IPS-20b (cell line): Measurements from ENCODE around the gene ADTRP.

Experiments
- H3K27ac ChIP-seq: one replicate; pipeline ENCODE4 v1.5.1; 2013; ENCODE audit warnings: low read length
- H3K27me3 ChIP-seq: 2 replicates; pipeline ENCODE4 v1.6.1; 2013; ENCODE audit warnings: mild to moderate bottlenecking, low read length, inconsistent platforms; ENCODE audit not compliant: insufficient read depth
- H3K36me3 ChIP-seq: 2 replicates; pipeline ENCODE4 v1.6.1; 2013; ENCODE audit warnings: low read depth, mild to moderate bottlenecking, inconsistent platforms, low read length, moderate library complexity; ENCODE audit not compliant: insufficient read depth
- H3K4me1 ChIP-seq: 2 replicates; pipeline ENCODE4 v1.6.1; 2013; ENCODE audit warnings: mild to moderate bottlenecking, control low read depth, inconsistent platforms, low read length, moderate library complexity; ENCODE audit not compliant: insufficient read depth
- H3K4me3 ChIP-seq: 2 replicates; pipeline ENCODE4 v1.5.1; 2013; ENCODE audit warnings: mild to moderate bottlenecking, low read length, inconsistent platforms
- H3K9ac ChIP-seq: 2 replicates; pipeline ENCODE4 v1.6.1; 2013; ENCODE audit warnings: low read depth, mild to moderate bottlenecking, inconsistent platforms, low read length, moderate library complexity
- H3K9me3 ChIP-seq: 2 replicates; pipeline ENCODE4 v1.6.1; 2013; ENCODE audit warnings: mild to moderate bottlenecking, low read depth, low read length, inconsistent platforms; ENCODE audit not compliant: insufficient read depth

ADTRP gene

DNA sequence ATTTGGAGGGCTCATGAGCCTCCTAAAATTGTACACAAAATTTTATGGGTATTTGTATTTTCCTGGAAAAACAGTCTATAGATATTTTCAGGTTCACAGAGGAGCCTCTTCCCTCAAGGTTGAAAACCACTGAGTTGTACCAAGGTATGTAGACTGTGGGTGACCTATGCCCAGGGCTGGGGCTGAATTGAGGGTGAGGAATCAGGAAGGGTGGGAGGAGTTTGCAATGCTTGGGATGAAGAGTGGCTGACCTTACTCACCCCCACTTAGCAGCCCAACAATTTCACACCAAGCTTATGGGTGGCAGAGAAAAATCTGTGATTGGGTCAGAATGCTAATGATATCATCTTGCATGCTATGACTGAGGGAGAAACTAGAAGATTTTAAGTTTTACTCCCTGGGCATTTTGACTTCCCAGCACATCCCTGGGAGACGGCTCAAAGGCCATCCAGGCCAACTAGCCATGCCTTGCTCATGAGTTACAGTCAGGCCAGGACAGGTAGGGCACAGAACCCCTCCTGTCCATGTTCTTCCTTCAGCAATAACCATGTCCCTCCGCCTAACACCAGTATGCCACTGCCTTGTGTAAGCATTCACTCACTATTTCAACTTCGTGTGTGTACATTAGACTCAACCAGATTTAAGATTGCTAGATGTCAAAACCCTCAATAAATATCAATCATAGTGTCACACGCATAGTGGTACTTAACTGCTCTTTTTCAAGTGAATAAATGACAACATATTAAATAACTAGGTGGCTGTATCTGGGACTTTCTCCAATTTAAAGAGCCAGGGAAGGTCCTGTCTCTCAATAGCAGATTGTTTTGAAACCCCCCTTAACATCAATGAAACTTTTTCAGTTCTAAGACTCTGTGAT lies 16.6 kb downstream of the ADTRP start:
- no peak overlapping the region for H3K9ac ChIP-seq
- no peaks in the 10 kb centered on the region for H3K9me3 ChIP-seq
- no peak overlapping the region for H3K27ac ChIP-seq
- peaks cover 13% of the 10 kb centered on the region; the same call in 1 of the 2 replicates for H3K4me1 ChIP-seq
- no peak overlapping the region for H3K4me3 ChIP-seq
- no peaks in the 10 kb centered on the region for H3K36me3 ChIP-seq
- H3K27me3 ChIP-seq, result no peaks in the 10 kb centered on the region

DNA sequence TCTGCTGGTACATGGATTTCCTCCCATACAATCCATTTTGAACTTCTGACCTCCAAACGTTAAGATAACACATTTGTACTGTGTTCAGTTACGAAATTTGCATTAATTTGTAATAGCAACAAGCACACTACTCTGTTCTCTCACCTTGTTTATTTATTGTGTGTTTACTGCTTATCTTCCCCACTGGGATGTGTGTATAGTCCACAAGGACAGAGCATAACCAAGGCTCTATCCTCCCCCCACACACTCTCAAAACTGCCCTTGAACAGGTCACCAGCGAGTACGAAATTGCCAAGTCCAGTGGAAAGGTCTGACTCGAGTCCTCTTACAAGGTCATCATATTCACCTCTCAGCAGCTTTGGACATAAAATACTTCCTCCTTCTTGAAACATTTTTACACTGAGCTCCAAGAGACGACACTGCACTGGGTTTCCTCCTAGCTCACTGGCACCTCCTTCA lies 18.6 kb downstream of the ADTRP start:
- Histone ChIP-seq H3K36me3 (no peaks in the 10 kb centered on the region), H3K27me3 (no peaks in the 10 kb centered on the region), H3K4me3 (no peak overlapping the region), H3K4me1 (peaks cover 2% of the 10 kb centered on the region; the same call in 1 of the 2 replicates), H3K9ac (no peak overlapping the region), H3K27ac (no peak overlapping the region), H3K9me3 (no peaks in the 10 kb centered on the region)

DNA sequence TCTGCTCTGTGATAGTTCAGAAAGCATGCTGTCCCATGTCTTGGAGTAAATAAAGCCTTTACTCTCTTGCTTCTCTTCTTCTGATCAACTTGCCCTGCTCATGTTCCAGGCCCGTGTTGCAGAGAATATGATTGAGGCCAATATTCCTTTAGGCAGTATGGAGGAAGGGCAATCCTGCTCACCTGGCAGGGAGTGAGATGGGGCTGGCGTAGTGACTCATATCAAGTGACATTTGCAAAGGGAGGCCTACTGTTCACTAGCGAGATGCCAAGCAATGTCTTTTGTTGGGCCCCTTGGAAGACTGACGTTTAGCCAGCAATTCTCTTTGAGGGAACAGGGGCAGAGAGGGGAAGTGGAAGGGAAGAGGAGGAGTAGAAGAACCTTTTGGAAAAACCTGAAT lies 19.7 kb downstream of the ADTRP start:
- Histone ChIP-seq H3K4me1 (peaks cover 2% of the 10 kb centered on the region; the same call in 1 of the 2 replicates), H3K9ac (no peak overlapping the region), H3K27me3 (no peaks in the 10 kb centered on the region), H3K4me3 (no peak overlapping the region), H3K27ac (no peak overlapping the region), H3K36me3 (no peaks in the 10 kb centered on the region), H3K9me3 (no peaks in the 10 kb centered on the region)

DNA sequence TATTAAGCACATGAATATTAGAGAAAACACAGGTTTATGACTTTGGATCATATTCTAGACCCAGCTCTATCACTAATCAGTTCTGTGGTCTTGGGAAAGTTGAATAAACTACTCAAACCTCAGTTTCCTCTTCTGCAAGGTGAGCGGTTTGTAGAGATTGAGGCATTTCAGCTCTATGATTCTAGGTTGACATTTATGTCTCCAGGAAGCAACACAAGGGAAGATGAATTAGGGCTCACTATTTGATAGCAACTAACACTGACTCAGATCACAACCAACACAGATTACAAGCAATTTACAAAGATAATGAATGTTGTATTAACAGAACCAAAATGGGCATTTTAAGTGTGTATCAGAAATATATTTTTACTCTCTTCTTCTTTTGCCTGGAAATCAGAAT lies 21.9 kb downstream of the ADTRP start:
- Histone ChIP-seq H3K36me3 (no peaks in the 10 kb centered on the region), H3K27ac (no peak overlapping the region), H3K4me3 (no peak overlapping the region), H3K9ac (no peak overlapping the region), H3K9me3 (no peaks in the 10 kb centered on the region), H3K27me3 (no peaks in the 10 kb centered on the region), H3K4me1 (no peaks in the 10 kb centered on the region; the same call in 1 of the 2 replicates)

DNA sequence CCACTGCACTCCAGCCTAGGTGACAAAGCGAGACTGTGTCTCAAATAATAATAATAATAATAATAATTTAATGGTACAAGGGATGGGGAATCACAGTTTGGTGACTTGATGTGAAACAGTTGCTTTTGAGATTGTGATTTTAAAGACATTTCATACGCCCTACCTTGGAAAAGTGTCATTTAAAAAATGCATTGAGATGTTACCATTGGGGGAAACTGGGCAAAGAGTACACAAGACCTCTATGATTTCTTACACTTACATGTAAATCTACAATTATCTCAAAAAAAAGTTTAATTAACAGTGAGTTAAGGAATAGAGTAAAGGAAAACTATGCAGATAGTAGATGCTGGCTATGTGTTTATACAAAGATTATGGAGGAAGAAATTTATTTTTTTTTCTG lies 22.3 kb downstream of the ADTRP start:
- Histone ChIP-seq H3K4me1 (no peaks in the 10 kb centered on the region; the same call in 1 of the 2 replicates), H3K9ac (no peak overlapping the region), H3K36me3 (no peaks in the 10 kb centered on the region), H3K27ac (no peak overlapping the region), H3K9me3 (no peaks in the 10 kb centered on the region), H3K27me3 (no peaks in the 10 kb centered on the region), H3K4me3 (no peak overlapping the region)

DNA sequence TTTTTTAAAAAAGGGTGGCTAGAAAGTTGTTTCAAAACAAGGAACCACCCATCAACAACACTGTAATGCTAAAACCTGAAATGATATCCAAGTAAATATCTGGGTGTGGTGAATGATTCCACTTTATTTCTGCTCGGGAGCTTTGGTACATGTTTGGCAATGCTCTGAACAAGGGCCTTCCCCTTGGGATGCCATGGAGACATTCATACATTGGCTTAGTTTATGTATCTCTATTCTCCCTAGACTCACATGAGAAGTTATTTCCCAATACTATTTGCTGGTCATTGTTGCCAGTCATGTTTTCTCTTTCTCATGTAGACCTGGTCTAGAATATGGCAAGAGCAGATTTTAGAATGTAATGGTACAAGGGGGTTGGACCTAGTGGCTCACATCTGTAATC lies 22.9 kb downstream of the ADTRP start:
- Histone ChIP-seq H3K36me3 (no peaks in the 10 kb centered on the region), H3K27me3 (no peaks in the 10 kb centered on the region), H3K4me3 (no peak overlapping the region), H3K4me1 (no peaks in the 10 kb centered on the region; the same call in 1 of the 2 replicates), H3K9ac (no peak overlapping the region), H3K9me3 (no peaks in the 10 kb centered on the region), H3K27ac (no peak overlapping the region)

DNA sequence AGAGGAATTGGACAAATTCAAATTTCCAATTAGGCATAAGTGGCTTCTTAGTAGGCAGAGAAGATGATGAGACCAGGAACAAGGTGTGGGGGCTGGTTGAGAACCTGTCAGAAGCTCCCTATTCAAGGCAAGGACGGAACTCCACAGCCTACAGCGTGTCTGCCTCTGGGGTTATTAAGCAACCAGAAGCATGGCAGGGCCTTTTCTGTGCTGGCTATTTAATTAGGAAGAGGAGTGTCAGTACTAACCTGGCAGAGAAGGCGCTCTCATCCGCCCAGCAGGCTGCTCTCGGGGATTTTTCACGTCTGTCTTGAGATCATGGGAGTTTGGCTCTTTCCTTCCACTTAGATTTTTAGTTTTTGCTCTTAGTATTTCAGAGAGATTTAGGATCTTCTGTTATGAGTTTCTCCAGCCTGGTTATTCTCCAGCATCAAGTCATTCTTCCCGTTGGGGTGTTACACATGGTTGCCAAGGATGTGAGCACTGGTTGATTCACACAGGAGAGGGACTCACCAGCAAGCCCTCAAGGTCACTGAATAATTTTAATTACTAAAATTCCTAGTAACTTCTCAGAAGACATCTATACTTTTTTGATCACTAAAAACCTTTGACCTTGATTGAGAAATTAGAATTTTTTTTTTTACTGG lies 23.9 kb downstream of the ADTRP start:
- Histone ChIP-seq H3K9me3 (no peaks in the 10 kb centered on the region), H3K9ac (no peak overlapping the region), H3K27ac (no peak overlapping the region), H3K36me3 (no peaks in the 10 kb centered on the region), H3K27me3 (no peaks in the 10 kb centered on the region), H3K4me3 (no peak overlapping the region), H3K4me1 (no peaks in the 10 kb centered on the region; the same call in 1 of the 2 replicates)

DNA sequence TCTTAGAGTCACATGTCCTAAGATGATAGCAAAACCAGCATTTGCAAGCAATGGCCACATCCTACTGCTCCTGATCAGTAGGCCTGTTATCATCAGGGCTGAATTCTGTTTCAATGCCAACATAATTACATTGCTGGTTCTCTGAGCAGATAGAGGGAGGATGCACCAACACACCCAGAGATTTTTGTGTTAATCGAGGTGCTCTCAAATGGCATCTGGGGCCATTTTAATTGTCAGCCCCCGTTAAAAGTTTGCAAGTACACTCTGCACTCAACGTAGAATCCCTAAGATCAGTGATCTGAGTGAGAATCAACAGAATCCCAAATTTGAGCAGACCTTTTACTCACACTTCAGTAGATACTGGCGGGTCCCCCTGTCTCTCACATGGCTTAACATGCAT lies 24.8 kb downstream of the ADTRP start:
- no peak overlapping the region for H3K27ac ChIP-seq
- no peak overlapping the region for H3K9ac ChIP-seq
- no peaks in the 10 kb centered on the region for H3K4me1 ChIP-seq
- H3K36me3 ChIP-seq, result no peaks in the 10 kb centered on the region
- H3K27me3 ChIP-seq, result no peaks in the 10 kb centered on the region
- no peaks in the 10 kb centered on the region for H3K9me3 ChIP-seq
- H3K4me3 ChIP-seq, result no peak overlapping the region

DNA sequence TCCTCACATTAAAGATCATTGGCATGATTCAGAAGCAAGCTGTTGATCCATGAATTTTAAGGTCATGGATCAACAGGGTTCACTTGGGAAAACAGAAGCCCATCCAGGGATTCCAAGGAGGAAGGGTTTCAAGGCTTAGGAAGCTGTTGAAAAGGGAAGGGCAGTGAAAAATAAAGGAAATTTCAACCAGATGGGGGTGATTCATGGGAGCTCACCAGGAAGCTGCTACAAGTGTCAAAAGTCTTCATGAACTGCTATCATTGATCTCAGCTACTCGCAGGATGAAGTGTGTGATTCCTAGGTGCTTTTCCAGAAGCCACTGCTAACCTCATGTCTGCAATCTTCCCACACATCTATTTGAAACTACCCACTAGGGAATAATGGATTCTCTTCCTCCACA lies 26.2 kb downstream of the ADTRP start:
- Histone ChIP-seq H3K4me3 (no peak overlapping the region), H3K4me1 (peaks cover 2% of the 10 kb centered on the region), H3K27ac (no peak overlapping the region), H3K36me3 (no peaks in the 10 kb centered on the region), H3K9me3 (no peaks in the 10 kb centered on the region), H3K27me3 (no peaks in the 10 kb centered on the region), H3K9ac (no peak overlapping the region)

DNA sequence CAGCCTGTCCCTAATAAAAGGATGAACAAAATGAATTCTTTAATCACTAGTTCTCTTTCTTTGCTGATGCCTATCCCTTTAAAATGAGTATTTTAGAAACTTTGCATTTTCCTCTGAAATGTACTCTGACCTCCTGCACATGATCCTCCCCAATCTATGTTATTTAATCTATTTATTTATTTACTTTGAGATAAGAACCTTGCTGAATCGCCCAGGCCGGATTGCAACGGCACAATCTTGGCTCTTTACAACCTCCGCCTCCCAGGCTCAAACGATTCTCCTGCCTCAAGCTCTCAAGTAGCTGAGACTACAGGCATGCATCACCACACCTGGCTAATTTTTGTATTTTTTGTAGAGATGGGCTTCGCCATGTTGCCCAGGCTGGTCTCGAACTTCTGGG lies 27.9 kb downstream of the ADTRP start:
- H3K27ac ChIP-seq, result no peak overlapping the region
- no peak overlapping the region for H3K9ac ChIP-seq
- peaks cover 7% of the 10 kb centered on the region for H3K4me1 ChIP-seq
- H3K36me3 ChIP-seq, result no peaks in the 10 kb centered on the region
- H3K4me3 ChIP-seq, result no peak overlapping the region
- no peaks in the 10 kb centered on the region for H3K27me3 ChIP-seq
- no peaks in the 10 kb centered on the region for H3K9me3 ChIP-seq

DNA sequence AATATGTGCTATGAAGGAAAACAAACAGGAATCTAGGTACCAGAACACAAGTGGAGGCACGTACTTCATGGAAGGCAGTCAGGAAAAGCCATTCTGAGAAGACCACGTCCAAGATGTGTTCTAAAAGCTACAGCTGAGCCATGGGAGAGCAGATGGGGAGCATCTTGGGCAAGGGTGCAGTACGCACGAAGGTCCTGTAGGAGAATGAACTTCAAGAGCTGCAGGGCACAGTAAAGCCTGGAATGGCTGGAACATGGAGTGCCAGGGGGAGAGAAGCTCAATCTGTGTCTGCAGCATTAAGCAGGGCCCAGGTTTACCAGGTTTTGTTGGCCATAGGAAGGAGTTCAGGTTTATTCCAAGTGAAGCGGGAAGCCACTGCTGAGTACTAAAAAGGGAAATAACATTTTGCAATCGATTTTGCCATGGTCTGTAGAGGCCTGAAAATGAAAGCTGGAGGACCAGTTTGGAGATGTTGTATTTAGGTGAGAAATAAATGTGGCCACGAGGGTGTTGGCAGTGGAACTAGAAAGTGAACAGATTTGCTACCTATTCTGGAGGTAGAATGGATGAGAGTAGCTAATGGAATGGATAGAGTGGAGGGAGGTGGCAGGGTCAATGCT lies 29.9 kb downstream of the ADTRP start:
- H3K9ac ChIP-seq, result no peak overlapping the region
- no peak overlapping the region for H3K27ac ChIP-seq
- peaks cover 7% of the 10 kb centered on the region for H3K4me1 ChIP-seq
- no peak overlapping the region for H3K4me3 ChIP-seq
- no peaks in the 10 kb centered on the region for H3K36me3 ChIP-seq
- H3K9me3 ChIP-seq, result no peaks in the 10 kb centered on the region
- H3K27me3 ChIP-seq, result no peaks in the 10 kb centered on the region
